K562 (cell line): ENCODE measurements around the gene NOTCH1. TPM values are rescaled to one million over a fixed set of nuclear protein-coding genes. Genes with fewer than 3 reads are reported as not detected.
A peak's percentile ranks its signal among the peaks of the same experiment; 100 is the strongest.

Source experiments
- ATAC-seq: fragments of 200-7000 bp; cut with Tn5 transposase; 3 replicates; pipeline ENCODE4 v1.9.1; 2020; ENCODE audit warnings: moderate library complexity
- BruUV-seq: library from RNA; stranded (reverse); fragments of 400-500 nt; replicated peaks from 2 replicates; lab custom pipeline; 2021; lab: Mats Ljungman, UMichigan
- CTCF ChIA-PET: fragments of 300-600 bp; formaldehyde crosslinking; extraction: SDS; loops from one replicate; lab custom pipeline; 2021; ENCODE audit warnings: low intra/inter-chr PET ratio; lab: Yijun Ruan, JAX
- POLR2A ChIA-PET: fragments of 300-600, 350-650 bp; sonication (Branson Sonifier 250); formaldehyde crosslinking; extraction: SDS; loops from one replicate; lab custom pipeline; 2021; ENCODE audit warnings: antibody characterized with exemption, inconsistent platforms; lab: Yijun Ruan, JAX
- DNase-seq, 4 experiments: peaks; one replicate each; pipeline versions ENCODE4 v3.0.0 to v3.0.0-alpha.2; 2011 to 2018; ENCODE audit warnings: low spot score in 3 of 4, mixed read lengths in 3 of 4; ENCODE audit errors: extremely low read depth in 1 of 4
- FAIRE-seq: peaks from 2 replicates; lab custom pipeline; 2011; peaks lifted over from hg19 to GRCh38; lab: Jason Lieb, UNC
- H2AFZ ChIP-seq: 2 replicates; pipeline ENCODE4 v1.6.0; 2011; ENCODE audit warnings: low read depth, low read length, control low read depth, inconsistent platforms
- H3K27ac ChIP-seq: fragments of 200-600 bp; 3 replicates; pipeline ENCODE4 v1.8.0; 2011; ENCODE audit warnings: low read depth, mild to moderate bottlenecking, control low read depth, inconsistent platforms, low read length, moderate library complexity, mixed read lengths; ENCODE audit errors: extremely low read depth
- H3K27me3 ChIP-seq, 2 experiments: fragments of 300-600 bp in 1 of 2; 2 replicates in 1 of 2; 3 replicates in 1 of 2; pipeline versions ENCODE4 v1.6.0 to v1.8.0; 2011; ENCODE audit warnings: inconsistent platforms in 2 of 2, low read length in 2 of 2, mild to moderate bottlenecking in 1 of 2, mixed read lengths in 1 of 2, moderate library complexity in 1 of 2; ENCODE audit not compliant: control insufficient read depth in 2 of 2, insufficient read depth in 2 of 2
- H3K36me3 ChIP-seq: fragments of 300-600 bp; 3 replicates; pipeline ENCODE4 v1.8.0; 2011; ENCODE audit warnings: mild to moderate bottlenecking, low read length, inconsistent platforms; ENCODE audit not compliant: control insufficient read depth, insufficient read depth
- H3K4me1 ChIP-seq, 2 experiments: fragments of 200-600 bp in 1 of 2; replicated peaks in 1 of 2; 2 replicates in 1 of 2; 3 replicates in 1 of 2; pipeline versions ENCODE4 v1.5.1 to v1.8.0; 2011; ENCODE audit warnings: inconsistent platforms in 2 of 2, low read length in 2 of 2, mild to moderate bottlenecking in 1 of 2, mixed read lengths in 1 of 2, moderate library complexity in 1 of 2; ENCODE audit not compliant: control insufficient read depth in 2 of 2, insufficient read depth in 2 of 2
- H3K4me2 ChIP-seq: 2 replicates; pipeline ENCODE4 v1.6.1; 2011; ENCODE audit warnings: low read length, control low read depth, inconsistent platforms, mixed read lengths; ENCODE audit not compliant: insufficient read depth
- H3K4me3 ChIP-seq: fragments of 200-600 bp; sonication (generic), shearing (Covaris generic); 2 replicates; pipeline ENCODE4 v1.5.1; 2016; ENCODE audit warnings: control low read depth, inconsistent platforms
- H3K79me2 ChIP-seq: fragments of 200-600 bp; 3 replicates; pipeline ENCODE4 v1.8.0; 2011; ENCODE audit warnings: low read length, inconsistent platforms; ENCODE audit not compliant: control insufficient read depth, insufficient read depth
- H3K9ac ChIP-seq, 2 experiments: 2 replicates each; pipeline versions ENCODE4 v1.6.0 to v1.6.1; 2011; ENCODE audit warnings: low read depth in 2 of 2, low read length in 2 of 2, control low read depth in 1 of 2, inconsistent platforms in 1 of 2, mild to moderate bottlenecking in 1 of 2, mixed read lengths in 1 of 2; ENCODE audit not compliant: insufficient read depth in 1 of 2
- H3K9me1 ChIP-seq: one replicate; pipeline ENCODE4 v1.6.0; 2011; ENCODE audit warnings: inconsistent platforms, mild to moderate bottlenecking, low read length, moderate library complexity; ENCODE audit not compliant: control insufficient read depth, insufficient read depth
- H3K9me3 ChIP-seq: replicated peaks from 2 replicates; pipeline ENCODE4 v1.5.1; 2011; ENCODE audit warnings: low read depth, low read length, inconsistent platforms; ENCODE audit not compliant: control insufficient read depth, insufficient read depth
- H4K20me1 ChIP-seq: replicated peaks from 2 replicates; pipeline ENCODE4 v1.6.1; 2011; ENCODE audit warnings: low read length, inconsistent platforms, mixed read lengths; ENCODE audit not compliant: control insufficient read depth, insufficient read depth
- BACH1 ChIP-seq: fragments of 200-800 bp; sonication (Bioruptor generic); IDR thresholded peaks from 2 replicates; pipeline ENCODE4 v1.6.1; 2016; ENCODE audit warnings: missing genetic modification characterization, missing compliant biosample characterization
- BRF2 ChIP-seq: IDR thresholded peaks from 3 replicates; pipeline ENCODE4 v1.6.1; 2011; ENCODE audit warnings: borderline replicate concordance, mild to moderate bottlenecking; ENCODE audit not compliant: insufficient read length, insufficient read depth
- CREB5 ChIP-seq: fragments of 250-450 bp; sonication (Bioruptor Pico); IDR thresholded peaks from 2 replicates; pipeline ENCODE4 v1.5.0; 2020; ENCODE audit warnings: mild to moderate bottlenecking
- CTCF ChIP-seq, 3 experiments: IDR thresholded peaks in 2 of 3; conservative IDR thresholded peaks in 1 of 3; 2 replicates each; pipeline ENCODE4 v1.5.1; 2011 to 2012; ENCODE audit warnings: low read length in 3 of 3, mild to moderate bottlenecking in 3 of 3, control low read depth in 2 of 3, improper control_type of control experiment in 1 of 3, inconsistent platforms in 1 of 3, low read depth in 1 of 3, mixed read lengths in 1 of 3, moderate library complexity in 1 of 3; ENCODE audit not compliant: insufficient read depth in 2 of 3
- GATAD2A ChIP-seq: fragments of 450-650 bp; IDR thresholded peaks from 2 replicates; pipeline ENCODE4 v1.6.1; 2017
- HOMEZ ChIP-seq: fragments of 250-450 bp; sonication (Bioruptor Pico); IDR thresholded peaks from 2 replicates; pipeline ENCODE4 v1.4.0; 2020; ENCODE audit warnings: mild to moderate bottlenecking, moderate library complexity
- KDM1A ChIP-seq, 2 experiments: fragments of 450-650 bp; IDR thresholded peaks; 2 replicates each; pipeline ENCODE4 v1.6.1; 2016; ENCODE audit warnings: mild to moderate bottlenecking in 2 of 2
- MAFG ChIP-seq: fragments of 450-650 bp; conservative IDR thresholded peaks from 2 replicates; pipeline ENCODE4 v1.6.1; 2016; ENCODE audit warnings: missing genetic modification characterization, missing compliant biosample characterization
- NONO ChIP-seq, 2 experiments: fragments of 200-400 bp in 1 of 2; fragments of 450-650 bp in 1 of 2; formaldehyde crosslinking in 1 of 2; IDR thresholded peaks; 2 replicates each; pipeline ENCODE4 v1.6.1; 2017; ENCODE audit warnings: low read depth in 2 of 2, mild to moderate bottlenecking in 2 of 2, moderate library complexity in 2 of 2, low read length in 1 of 2
- SRSF3 ChIP-seq: fragments of 200-400 bp; formaldehyde crosslinking; IDR thresholded peaks from 2 replicates; pipeline ENCODE4 v1.6.1; 2016; ENCODE audit warnings: mild to moderate bottlenecking, low read length, moderate library complexity; ENCODE audit not compliant: insufficient read depth
- TCF15 ChIP-seq: fragments of 250-450 bp; sonication (Bioruptor Pico); IDR thresholded peaks from 2 replicates; pipeline ENCODE4 v1.8.0; 2022; ENCODE audit warnings: moderate library complexity, mild to moderate bottlenecking, inconsistent platforms
- ZNF263 ChIP-seq: sonication (generic); formaldehyde crosslinking; IDR thresholded peaks from 2 replicates; pipeline ENCODE4 v1.8.0; 2022; ENCODE audit warnings: mild to moderate bottlenecking, missing genetic modification reagents, borderline replicate concordance
- ZNF695 ChIP-seq: fragments of 450-650 bp; formaldehyde crosslinking; IDR thresholded peaks from 2 replicates; pipeline ENCODE4 v1.4.0; 2020; ENCODE audit warnings: mild to moderate bottlenecking, moderate library complexity
- WGBS: fragments of 100-300 bp; shearing (Covaris generic); methylation state at CpG from one replicate; pipeline ENCODE4 v1.1.6; 2016; ENCODE audit warnings: low coverage, mixed read lengths; ENCODE audit not compliant: insufficient coverage; ENCODE audit errors: missing lambda C conversion rate; 5-methylcytosine and 5-hydroxymethylcytosine counted together
- in situ Hi-C: fragments of 300-500 bp; cut with MboI; formaldehyde crosslinking; loops from 4 replicates; pipeline ENCODE4 v1.15.0; 2018; ENCODE audit warnings: inconsistent platforms, mixed read lengths
- intact Hi-C: fragments of 100-400 bp; cut with micrococcal nuclease; formaldehyde crosslinking; loops from 2 replicates; pipeline ENCODE4 v1.14.2; 2022
- polyA plus RNA-seq, 8 experiments: library from polyadenylated mRNA; depleted of rRNA in 4 of 8; stranded (reverse) in 5 of 8; unstranded in 3 of 8; fragments of >200 nt; fragmentation: Nextera tagmentation in 2 of 8; fragmentation: Illumina TruSeq in 1 of 8; extraction: Ambion mirVana in 2 of 8; extraction: Trizol in 1 of 8; gene quantifications; 2 replicates each; pipeline versions ENCODE4 v1.2.1 to v1.2.3, GENCODE V29; 2011 to 2014; ENCODE audit warnings: inconsistent platforms in 1 of 8, missing spikeins in 1 of 8
- total RNA-seq, 7 experiments: library from RNA; depleted of rRNA in 6 of 7; stranded (reverse); fragments of >200 nt in 6 of 7; fragmentation: Illumina TruSeq in 2 of 7; extraction: Trizol in 2 of 7; gene quantifications; 2 replicates each; pipeline versions ENCODE4 v1.2.1 to v1.2.3, GENCODE V29; 2011 to 2021; ENCODE audit warnings: low replicate concordance in 1 of 7

The NOTCH1 gene
- total and polyA plus RNA-seq, 9 of the 15 experiments (the other 6 are each of a cell fraction or from before 2014, with no cell fraction given) = 0.03 to 31.4 (median 2.3) TPM

- Histone ChIP-seq H3K27ac (peak overlapping the region; percentile 41; the same call in 1 of the 3 replicates), H3K27me3 (no peaks in the 10 kb centered on the region), H3K9me1 (peaks cover 2% of the 10 kb centered on the region), H3K4me3 (no peak overlapping the region), H3K36me3 (peaks cover 4% of the 10 kb centered on the region; the same call in 1 of the 3 replicates), H3K9ac (peak overlapping the region in 1 of 2 experiments; percentile 68; a peak in 1 of 4 replicates), H3K9me3 (no peaks in the 10 kb centered on the region), H3K4me1 (peaks cover 0 to 87% of the 10 kb centered on the region in 2 experiments; a peak in 3 of 5 replicates), H3K79me2 (peaks cover 6% of the 10 kb centered on the region; the same call in 1 of the 3 replicates), H3K4me2 (no peak overlapping the region), H2AFZ (no peak overlapping the region), H4K20me1 (0 out of 2 replicates have a peak, but pooled peaks cover 9% of the 10 kb centered on the region)
- DNase-seq = peak; percentile 41 to 91 (median 82)
- CTCF ChIA-PET = no interaction called here
- in situ Hi-C loops (no loop called here), intact Hi-C loops (no loop called here)
- POLR2A ChIA-PET = interaction anchor here (0.6 to 1.2 kb wide), 7 partner anchors 12 to 822 kb away, joined by 3 read pairs; no protein-coding TSS in a partner anchor
- BruUV-seq = no TSS peak
- FAIRE-seq = no peak
- ATAC-seq = peak; percentile 52
- WGBS = 50% methylated on average over 16 of the region's 34 CpGs
- TF ChIP-seq BRF2 = no peak
- TF ChIP-seq HOMEZ (CRISPR knock-in tag) = no peak
- TF ChIP-seq ZNF263 (CRISPR knock-in tag) = no peak
- TF ChIP-seq TCF15 (CRISPR knock-in tag) = no peak
- TF ChIP-seq ZNF695 = no peak
- TF ChIP-seq GATAD2A = no peak
- TF ChIP-seq CTCF (IDR thresholded peaks at IDR 0.05 in 2 of 3, conservative IDR thresholded peaks at IDR 0.05 in 1 of 3; ENCODE audit: insufficient read depth in 2 of 3, low read depth in 1 of 3, low read length in 3 of 3) = 0 out of 6 replicates have a peak, but pooled peaks of 2 of the 3 experiments have one; percentile 0 to 5
- TF ChIP-seq MAFG (tag) = no peak
- TF ChIP-seq CREB5 (CRISPR knock-in tag) = no peak
- TF ChIP-seq BACH1 (tag) = no peak
- no peak for TF ChIP-seq SRSF3
- no peak for TF ChIP-seq NONO (IDR thresholded peaks at IDR 0.05; ENCODE audit: low read depth in 2 of 2, low read length in 1 of 2)
- peak in 1 of 2 experiments; percentile 51; a peak in 1 of 4 replicates for TF ChIP-seq KDM1A (IDR thresholded peaks at IDR 0.05)
Measured at GRCh38 chr9:136527721-136528710, 17.8 kb downstream of the NOTCH1 start.
